KMS-11 (cell line): Measurements from ENCODE around the gene TBC1D21.

Experiments used
- H2AFZ ChIP-seq: fragments of 200-600 bp; sonication (generic); 2 replicates; pipeline ENCODE4 v1.6.1; 2016; ENCODE audit warnings: antibody characterized with exemption, mixed run types, low read depth
- H3K27ac ChIP-seq: fragments of 200-600 bp; sonication (generic); 2 replicates; pipeline ENCODE4 v1.6.1; 2016; ENCODE audit warnings: mild to moderate bottlenecking, mixed run types
- H3K27me3 ChIP-seq: fragments of 200-600 bp; sonication (generic); 2 replicates; pipeline ENCODE4 v1.6.1; 2017; ENCODE audit warnings: mild to moderate bottlenecking, low read depth, mixed run types, moderate library complexity; ENCODE audit not compliant: insufficient read depth
- H3K36me3 ChIP-seq: fragments of 200-600 bp; sonication (generic); 2 replicates; pipeline ENCODE4 v1.6.1; 2017; ENCODE audit warnings: mild to moderate bottlenecking, mixed run types; ENCODE audit not compliant: insufficient read depth
- H3K4me1 ChIP-seq: fragments of 200-600 bp; sonication (generic); 2 replicates; pipeline ENCODE4 v1.6.1; 2016; ENCODE audit warnings: mild to moderate bottlenecking, low read depth, mixed run types; ENCODE audit not compliant: poor library complexity, severe bottlenecking
- H3K4me2 ChIP-seq: fragments of 200-600 bp; sonication (generic); 2 replicates; pipeline ENCODE4 v1.7.0; 2016; ENCODE audit warnings: mild to moderate bottlenecking, mixed run types
- H3K4me3 ChIP-seq: fragments of 200-600 bp; sonication (generic); IDR thresholded peaks from 2 replicates; pipeline ENCODE4 v1.6.1; 2017; ENCODE audit warnings: low read depth, low read length, mixed read lengths; ENCODE audit not compliant: insufficient read depth
- H3K79me2 ChIP-seq: fragments of 200-600 bp; sonication (generic); 2 replicates; pipeline ENCODE4 v1.6.1; 2016; ENCODE audit warnings: low read depth, mixed run types; ENCODE audit not compliant: insufficient read depth
- H3K9ac ChIP-seq: fragments of 200-600 bp; sonication (generic); 2 replicates; pipeline ENCODE4 v1.6.1; 2016; ENCODE audit warnings: mild to moderate bottlenecking, mixed run types
- H4K20me1 ChIP-seq: fragments of 200-600 bp; sonication (generic); 2 replicates; pipeline ENCODE4 v1.6.1; 2016; ENCODE audit warnings: mild to moderate bottlenecking, mixed run types; ENCODE audit not compliant: insufficient read depth
- CTCF ChIP-seq: fragments of 200-600 bp; sonication (generic); conservative IDR thresholded peaks from 2 replicates; pipeline ENCODE4 v1.6.1; 2017; ENCODE audit warnings: low read depth, mild to moderate bottlenecking, antibody characterized with exemption, low read length, moderate library complexity, mixed read lengths

The TBC1D21 gene

GRCh38 chr15:73836845-73837244, 36.5 kb upstream of the TBC1D21 start:
- Histone ChIP-seq H3K9ac (no peak overlapping the region), H2AFZ (no peak overlapping the region), H4K20me1 (no peaks in the 10 kb centered on the region), H3K27ac (no peak overlapping the region), H3K4me3 (no peak overlapping the region), H3K4me2 (no peak overlapping the region), H3K79me2 (no peaks in the 10 kb centered on the region), H3K27me3 (peaks cover 74% of the 10 kb centered on the region), H3K4me1 (no peaks in the 10 kb centered on the region), H3K36me3 (no peaks in the 10 kb centered on the region)
- no peak for TF ChIP-seq CTCF

GRCh38 chr15:73838831-73839426, 34.4 kb upstream of the TBC1D21 start:
- no peak overlapping the region for H2AFZ ChIP-seq
- H3K9ac ChIP-seq, result no peak overlapping the region
- H4K20me1 ChIP-seq, result no peaks in the 10 kb centered on the region
- H3K36me3 ChIP-seq, result no peaks in the 10 kb centered on the region
- no peak overlapping the region for H3K4me2 ChIP-seq
- H3K79me2 ChIP-seq, result no peaks in the 10 kb centered on the region
- no peak for TF ChIP-seq CTCF
- no peaks in the 10 kb centered on the region for H3K4me1 ChIP-seq
- no peak overlapping the region for H3K27ac ChIP-seq
- no peak overlapping the region for H3K4me3 ChIP-seq
- peaks cover 69% of the 10 kb centered on the region for H3K27me3 ChIP-seq

GRCh38 chr15:73839699-73840377, 33.5 kb upstream of the TBC1D21 start:
- peaks cover 69% of the 10 kb centered on the region for H3K27me3 ChIP-seq

GRCh38 chr15:73840771-73841170, 32.6 kb upstream of the TBC1D21 start:
- Histone ChIP-seq H3K4me3 (no peak overlapping the region), H3K79me2 (no peaks in the 10 kb centered on the region), H3K4me1 (no peaks in the 10 kb centered on the region)

More at GRCh38 chr15:73839699-73840377, 33.5 kb upstream of the TBC1D21 start:
- H4K20me1 ChIP-seq, result no peaks in the 10 kb centered on the region
- no peak overlapping the region for H3K4me2 ChIP-seq
- no peak overlapping the region for H3K27ac ChIP-seq
- H2AFZ ChIP-seq, result no peak overlapping the region
- no peak overlapping the region for H3K4me3 ChIP-seq
- H3K36me3 ChIP-seq, result no peaks in the 10 kb centered on the region
- no peaks in the 10 kb centered on the region for H3K79me2 ChIP-seq
- H3K4me1 ChIP-seq, result no peaks in the 10 kb centered on the region
- no peak overlapping the region for H3K9ac ChIP-seq
- TF ChIP-seq CTCF, result no peak

More at GRCh38 chr15:73840771-73841170, 32.6 kb upstream of the TBC1D21 start:
- no peak overlapping the region for H3K27ac ChIP-seq
- H3K36me3 ChIP-seq, result no peaks in the 10 kb centered on the region
- peaks cover 69% of the 10 kb centered on the region for H3K27me3 ChIP-seq
- TF ChIP-seq CTCF, result no peak
- no peak overlapping the region for H3K4me2 ChIP-seq
- H3K9ac ChIP-seq, result no peak overlapping the region
- no peaks in the 10 kb centered on the region for H4K20me1 ChIP-seq
- no peak overlapping the region for H2AFZ ChIP-seq
